Tibial artery (tissue), 4 donors: ENCODE results near the gene GP2.

Experiments used
- DNase-seq, 2 donors: peaks; one replicate each; pipeline ENCODE4 v3.0.0-alpha.2; 2019
- H3K27ac ChIP-seq, 2 donors: fragments of 200-600 bp; sonication (generic) in 1 of 2; 1 replicate in 1 of 2; 2 replicates in 1 of 2; pipeline ENCODE4 v1.5.1; 2018 to 2019; ENCODE audit warnings: mild to moderate bottlenecking in 1 of 2
- H3K27me3 ChIP-seq, 2 donors: fragments of 200-600 bp; sonication (generic) in 1 of 2; one replicate each; pipeline versions ENCODE4 v1.5.1 to v1.6.0; 2016 to 2019
- H3K36me3 ChIP-seq, 3 donors: fragments of 200-600 bp; sonication (generic) in 2 of 3; one replicate each; pipeline ENCODE4 v1.5.1; 2016 to 2019; ENCODE audit warnings: mild to moderate bottlenecking in 2 of 3
- H3K4me1 ChIP-seq, 4 donors: fragments of 200-600 bp; sonication (generic) in 2 of 4; 1 replicate in 3 of 4; 2 replicates in 1 of 4; pipeline ENCODE4 v1.5.1; 2016 to 2019
- H3K4me3 ChIP-seq, 2 donors: fragments of 200-600 bp; sonication (generic) in 1 of 2; 1 replicate in 1 of 2; 2 replicates in 1 of 2; pipeline ENCODE4 v1.5.1; 2018 to 2019; ENCODE audit warnings: mild to moderate bottlenecking in 2 of 2
- H3K9me3 ChIP-seq, 3 donors: fragments of 200-600 bp; sonication (generic) in 1 of 3; one replicate each; pipeline ENCODE4 v1.5.1; 2016 to 2019
- CTCF ChIP-seq, 2 experiments: fragments of 200-600 bp in 1 of 2; fragments of 450-650 bp in 1 of 2; IDR thresholded peaks; one replicate each; pipeline ENCODE4 v1.5.1; 2017 to 2019; ENCODE audit warnings: antibody characterized with exemption in 2 of 2, mild to moderate bottlenecking in 1 of 2, moderate library complexity in 1 of 2
- intact Hi-C: fragments of 100-400 bp; cut with DNase I; formaldehyde crosslinking; loops from one replicate; pipeline ENCODE4 v1.15.0; 2023; ENCODE audit warnings: low total_unique reads

The GP2 gene

DNA sequence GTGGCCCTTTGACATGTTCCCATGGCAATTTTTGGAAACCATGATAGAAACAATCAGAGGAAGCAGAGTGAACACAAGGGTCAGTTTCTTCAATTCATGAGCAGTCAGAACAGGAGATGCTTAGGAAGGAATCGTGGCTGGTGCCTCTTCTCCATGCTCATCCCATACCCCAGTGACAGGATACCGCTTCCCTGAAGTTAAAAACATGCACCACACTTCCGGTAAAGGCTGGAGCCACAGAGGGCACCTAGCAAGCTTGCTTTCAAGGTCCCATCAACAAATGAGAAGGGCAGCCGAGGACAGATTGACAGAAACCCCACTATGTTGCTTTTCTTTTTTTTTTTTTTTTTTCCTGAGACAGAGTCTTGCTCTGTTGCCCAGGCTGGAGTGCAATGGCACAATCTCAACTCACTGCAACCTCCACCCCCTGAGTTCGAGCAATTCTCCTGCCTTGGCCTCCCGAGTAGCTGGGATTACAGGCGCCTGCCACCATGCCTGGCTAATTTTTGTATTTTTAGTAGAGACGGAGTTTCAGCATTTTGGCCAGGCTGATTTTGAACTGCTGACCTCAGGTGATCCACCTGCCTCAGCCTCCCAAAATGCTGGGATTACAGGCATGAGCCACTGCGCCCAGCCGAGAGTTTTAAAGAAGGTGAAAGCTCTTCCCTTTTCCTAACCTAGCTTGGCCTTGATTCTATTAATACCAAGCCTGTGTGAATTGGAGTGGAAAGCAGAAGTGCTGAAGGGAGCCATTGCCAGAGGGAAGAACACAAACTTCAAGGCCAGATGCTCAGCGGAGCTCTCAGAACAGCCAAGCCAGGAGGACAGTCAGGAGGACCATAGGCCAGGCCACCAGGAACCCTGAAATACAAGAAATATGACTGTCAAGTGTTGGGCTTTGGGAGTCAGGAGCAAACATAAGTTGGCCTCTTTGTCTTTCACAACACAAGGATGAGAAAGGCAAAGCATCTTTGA, 16.6 kb downstream of the GP2 start:
- H3K27ac ChIP-seq: no peak overlapping the region
- intact Hi-C loops: no loop called here
- H3K4me3 ChIP-seq: no peak overlapping the region
- TF ChIP-seq CTCF (IDR thresholded peaks at IDR 0.05): no peak
- no peaks in the 10 kb centered on the region for H3K27me3 ChIP-seq
- H3K4me1 ChIP-seq: no peaks in the 10 kb centered on the region
- DNase-seq: no peak
- no peaks in the 10 kb centered on the region for H3K9me3 ChIP-seq
- H3K36me3 ChIP-seq: no peaks in the 10 kb centered on the region

DNA sequence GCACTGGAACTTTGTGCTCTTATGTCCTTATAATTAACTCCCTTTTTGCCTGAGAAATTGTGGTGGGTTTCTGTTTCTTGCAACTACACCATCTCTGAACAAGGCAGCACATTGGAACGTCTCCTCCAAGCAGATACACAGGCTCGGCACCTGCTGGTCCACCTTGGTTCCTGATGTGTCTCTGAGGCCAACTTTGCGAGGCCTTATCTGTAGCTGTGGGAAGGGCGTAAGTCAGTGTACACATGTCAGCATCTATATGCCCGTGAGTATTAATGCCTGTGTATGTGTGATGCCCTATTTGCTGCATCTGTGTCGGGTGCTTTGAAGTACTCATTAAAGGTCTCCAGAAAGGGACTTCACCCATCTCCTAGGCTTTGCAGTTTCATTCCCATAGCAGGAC, 17.5 kb downstream of the GP2 start:
- H3K36me3 ChIP-seq: no peaks in the 10 kb centered on the region
- no peak overlapping the region for H3K27ac ChIP-seq
- no peaks in the 10 kb centered on the region for H3K27me3 ChIP-seq
- no peaks in the 10 kb centered on the region for H3K4me1 ChIP-seq
- H3K4me3 ChIP-seq: no peak overlapping the region
- no peak for TF ChIP-seq CTCF (IDR thresholded peaks at IDR 0.05)
- H3K9me3 ChIP-seq: no peaks in the 10 kb centered on the region
- intact Hi-C loops: no loop called here
- no peak for DNase-seq

DNA sequence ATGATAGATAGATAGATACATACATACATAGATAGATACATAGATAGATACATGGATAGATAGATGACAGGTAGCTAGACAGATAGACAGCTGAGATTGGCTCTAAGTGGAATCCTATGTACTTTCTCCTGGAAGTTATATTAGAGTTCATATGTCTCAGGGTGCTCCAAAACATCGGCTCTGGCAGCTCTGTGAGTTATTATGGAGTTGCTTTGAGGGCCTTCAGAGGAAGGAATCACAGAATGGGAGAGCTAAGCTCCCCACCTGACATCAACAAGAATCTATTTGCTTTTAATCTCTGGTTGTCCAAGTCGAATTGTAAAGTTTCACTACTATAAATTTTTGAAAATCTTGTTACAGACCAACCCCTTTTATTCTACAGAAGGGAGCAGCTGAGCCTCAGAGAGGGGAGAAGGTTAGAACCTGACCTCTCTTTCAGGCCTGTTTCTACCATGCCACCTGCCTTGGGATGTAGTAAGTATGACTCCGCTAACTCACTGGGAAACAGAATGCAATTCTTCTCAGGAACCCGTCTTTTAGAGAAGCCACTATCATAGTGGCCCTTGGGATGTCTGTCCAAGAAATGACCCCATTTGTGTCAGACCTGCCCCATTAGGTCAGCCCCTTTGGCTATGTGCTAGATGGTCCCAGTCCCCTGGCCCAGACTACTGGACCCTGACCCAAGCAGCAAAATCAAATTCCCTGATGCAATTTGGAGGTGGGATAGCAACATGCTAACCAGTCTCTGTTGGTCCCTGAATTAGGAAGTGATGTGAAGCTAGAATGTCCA, 18.3 kb downstream of the GP2 start:
- TF ChIP-seq CTCF (IDR thresholded peaks at IDR 0.05): no peak
- no peak for DNase-seq
- H3K4me3 ChIP-seq: no peak overlapping the region
- intact Hi-C loops: no loop called here
- H3K27me3 ChIP-seq: no peaks in the 10 kb centered on the region
- no peak overlapping the region for H3K27ac ChIP-seq
- H3K9me3 ChIP-seq: no peaks in the 10 kb centered on the region
- no peaks in the 10 kb centered on the region for H3K36me3 ChIP-seq
- H3K4me1 ChIP-seq: no peaks in the 10 kb centered on the region

DNA sequence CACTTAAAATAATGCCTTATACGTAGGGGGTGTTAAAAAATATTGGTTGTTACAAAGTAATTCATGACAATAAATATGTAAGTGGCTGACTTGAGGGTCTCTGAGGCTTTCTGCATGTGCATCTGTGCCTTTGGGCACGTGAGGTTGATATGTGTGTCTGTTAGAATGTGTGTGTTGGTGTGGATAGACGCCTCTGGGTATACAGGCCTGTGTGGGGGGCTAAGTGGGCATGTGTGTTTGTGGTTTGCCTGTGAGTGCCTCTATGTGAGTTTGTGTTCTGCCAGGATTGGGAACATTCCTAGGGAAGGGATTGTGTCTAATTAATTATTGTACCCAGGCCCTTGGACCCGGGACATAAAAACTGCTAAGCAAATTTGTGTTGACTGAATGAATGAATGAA, 19.0 kb downstream of the GP2 start:
- Histone ChIP-seq H3K9me3 (no peaks in the 10 kb centered on the region), H3K36me3 (no peaks in the 10 kb centered on the region), H3K4me3 (no peak overlapping the region), H3K27me3 (no peaks in the 10 kb centered on the region), H3K4me1 (no peaks in the 10 kb centered on the region), H3K27ac (no peak overlapping the region)
- TF ChIP-seq CTCF (IDR thresholded peaks at IDR 0.05): no peak
- intact Hi-C loops: no loop called here
- no peak for DNase-seq

- no peaks in the 10 kb centered on the region for H3K36me3 ChIP-seq
- H3K4me3 ChIP-seq: no peak overlapping the region
- no peaks in the 10 kb centered on the region for H3K9me3 ChIP-seq
- no peak overlapping the region for H3K27ac ChIP-seq
- no peaks in the 10 kb centered on the region for H3K4me1 ChIP-seq
- TF ChIP-seq CTCF (IDR thresholded peaks at IDR 0.05): no peak
- DNase-seq: no peak
- H3K27me3 ChIP-seq: no peaks in the 10 kb centered on the region
- intact Hi-C loops: no loop called here
Measured at GRCh38 chr16:20307791-20308190, 19.5 kb downstream of the GP2 start.
